SK-N-SH treated with all-trans-retinoic acid at 6 μM for 48 hours (cell line): ENCODE measurements around the gene CCDC88B.

Experiments
- BACH2 ChIP-seq: fragments of 250-450 bp; sonication (Bioruptor Pico); IDR thresholded peaks from 2 replicates; pipeline ENCODE4 v1.9.0; 2021; ENCODE audit warnings: mild to moderate bottlenecking, borderline replicate concordance
- ESRRG ChIP-seq: fragments of 250-450 bp; sonication (Bioruptor Pico); IDR thresholded peaks from 2 replicates; pipeline ENCODE4 v1.6.1; 2021; ENCODE audit warnings: mild to moderate bottlenecking
- OSR1 ChIP-seq: fragments of 250-450 bp; sonication (Bioruptor Pico); IDR thresholded peaks from 2 replicates; pipeline ENCODE4 v1.8.0; 2022; ENCODE audit warnings: moderate library complexity, mild to moderate bottlenecking, inconsistent platforms
- POU6F1 ChIP-seq: fragments of 250-450 bp; sonication (Bioruptor Pico); IDR thresholded peaks from 2 replicates; pipeline ENCODE4 v1.8.0; 2021; ENCODE audit warnings: low read depth, mild to moderate bottlenecking, moderate library complexity, borderline replicate concordance
- SNAI2 ChIP-seq: fragments of 250-450 bp; sonication (Bioruptor Pico); IDR thresholded peaks from 2 replicates; pipeline ENCODE4 v1.5.0; 2020; ENCODE audit warnings: mild to moderate bottlenecking, moderate library complexity
- ZFP3 ChIP-seq: fragments of 250-450 bp; sonication (Bioruptor Pico); IDR thresholded peaks from 2 replicates; pipeline ENCODE4 v1.5.0; 2020; ENCODE audit warnings: mild to moderate bottlenecking, moderate library complexity
- ZFP30 ChIP-seq: fragments of 450-650 bp; formaldehyde crosslinking; IDR thresholded peaks from 2 replicates; pipeline ENCODE4 v1.5.0; 2022; ENCODE audit warnings: mild to moderate bottlenecking, moderate library complexity
- TF ChIP-seq, protein P1 (sequence below): fragments of 250-450 bp; sonication (Bioruptor Pico); IDR thresholded peaks from 2 replicates; pipeline ENCODE4 v1.8.0; 2020; ENCODE audit warnings: mild to moderate bottlenecking, moderate library complexity, borderline replicate concordance

- TF ChIP-seq ZFP3 (CRISPR knock-in tag) (no peak), SNAI2 (CRISPR knock-in tag) (no peak), ZFP30 (CRISPR knock-in tag) (no peak), BACH2 (no peak), ESRRG (CRISPR knock-in tag) (no peak), OSR1 (no peak), POU6F1 (no peak)
- TF ChIP-seq, protein P1, sequence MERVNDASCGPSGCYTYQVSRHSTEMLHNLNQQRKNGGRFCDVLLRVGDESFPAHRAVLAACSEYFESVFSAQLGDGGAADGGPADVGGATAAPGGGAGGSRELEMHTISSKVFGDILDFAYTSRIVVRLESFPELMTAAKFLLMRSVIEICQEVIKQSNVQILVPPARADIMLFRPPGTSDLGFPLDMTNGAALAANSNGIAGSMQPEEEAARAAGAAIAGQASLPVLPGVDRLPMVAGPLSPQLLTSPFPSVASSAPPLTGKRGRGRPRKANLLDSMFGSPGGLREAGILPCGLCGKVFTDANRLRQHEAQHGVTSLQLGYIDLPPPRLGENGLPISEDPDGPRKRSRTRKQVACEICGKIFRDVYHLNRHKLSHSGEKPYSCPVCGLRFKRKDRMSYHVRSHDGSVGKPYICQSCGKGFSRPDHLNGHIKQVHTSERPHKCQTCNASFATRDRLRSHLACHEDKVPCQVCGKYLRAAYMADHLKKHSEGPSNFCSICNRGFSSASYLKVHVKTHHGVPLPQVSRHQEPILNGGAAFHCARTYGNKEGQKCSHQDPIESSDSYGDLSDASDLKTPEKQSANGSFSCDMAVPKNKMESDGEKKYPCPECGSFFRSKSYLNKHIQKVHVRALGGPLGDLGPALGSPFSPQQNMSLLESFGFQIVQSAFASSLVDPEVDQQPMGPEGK, result no peak
These were observed 13.2 kb downstream of the CCDC88B start for GRCh38 chr11:64352995-64353714.
